Measurements from ENCODE around the gene CSTPP1. TPM values are rescaled to one million over a fixed set of nuclear protein-coding genes. Genes with fewer than 3 reads are reported as not detected.
"Not testable (repeated sequence)": the region's sequence is repeated elsewhere in the genome, so short reads cannot be mapped to it uniquely, and the experiment has no call there.

Gene CSTPP1
- total and polyA plus RNA-seq, 4 donors, result 12.5 to 26.0 (median 20.9) TPM

DNA sequence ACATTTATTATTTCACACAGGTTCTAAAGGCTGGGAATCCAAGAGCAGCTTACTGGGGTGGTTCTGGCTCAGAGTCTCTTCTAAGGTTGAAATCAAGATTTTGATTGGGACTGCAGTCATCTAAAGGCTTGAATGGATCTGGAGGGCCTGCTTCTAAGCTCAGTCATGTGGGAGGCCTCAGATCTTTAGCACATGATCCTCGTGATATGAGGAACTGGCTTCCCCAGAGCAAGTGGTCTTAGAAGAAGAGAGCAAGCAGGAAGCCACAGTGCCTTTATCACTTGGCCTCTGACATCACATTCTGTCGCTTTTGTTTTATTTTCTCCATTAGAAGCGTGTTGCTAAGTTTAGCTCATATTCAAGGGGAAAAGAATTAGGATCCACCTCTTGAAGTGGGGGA, 151.2 kb downstream of the CSTPP1 start:
- no peak overlapping the region for H3K27ac ChIP-seq (ENCODE audit: low read depth in 1 of 2, low read length in 2 of 2)
- no peaks in the 10 kb centered on the region for H3K9me3 ChIP-seq (ENCODE audit: control insufficient read depth, low read length)
- no peaks in the 10 kb centered on the region for H3K4me1 ChIP-seq (ENCODE audit: control insufficient read depth in 1 of 2, insufficient read depth in 2 of 2, low read length in 2 of 2)
- H3K36me3 ChIP-seq (ENCODE audit: control insufficient read depth in 1 of 2, insufficient read depth in 2 of 2, low read length in 1 of 2), result no peaks in the 10 kb centered on the region
- no peak overlapping the region for H3K4me3 ChIP-seq (ENCODE audit: low read length in 2 of 2)
- 70 to 73% methylated on average over 3 of the region's 3 CpGs for WGBS, 2 donors
- DNase-seq (no peak), ATAC-seq (ENCODE audit: low FRiP score) (no peak)
- intact Hi-C loops (cut with DNase I), result no loop called here
- no peaks in the 10 kb centered on the region for H3K27me3 ChIP-seq (ENCODE audit: control insufficient read depth in 1 of 2, insufficient read depth in 2 of 2, low read length in 1 of 2)

DNA sequence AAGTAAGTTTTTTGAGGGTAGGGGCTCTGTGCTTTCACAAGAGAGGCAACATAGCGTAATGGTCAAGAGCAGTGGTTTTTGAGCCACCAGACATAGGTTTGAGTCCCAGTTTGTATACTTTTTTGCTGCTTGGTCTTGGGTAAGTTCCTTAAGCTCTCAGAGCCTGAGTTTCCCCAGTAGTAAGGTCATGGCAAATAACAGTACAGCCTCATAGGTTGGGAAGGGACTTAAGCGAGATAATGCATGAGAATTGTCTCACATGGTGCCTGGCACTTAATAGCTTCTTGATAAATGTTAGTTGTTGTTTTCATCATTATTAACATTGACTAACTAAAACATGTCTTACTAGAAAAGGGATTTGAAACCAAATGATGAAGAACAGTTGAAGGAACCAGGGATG, 157.0 kb downstream of the CSTPP1 start:
- no peak overlapping the region for H3K4me3 ChIP-seq (ENCODE audit: low read length in 2 of 2)
- no peaks in the 10 kb centered on the region for H3K27me3 ChIP-seq (ENCODE audit: control insufficient read depth in 1 of 2, insufficient read depth in 2 of 2, low read length in 1 of 2)
- ATAC-seq (ENCODE audit: low FRiP score) (no peak), DNase-seq (no peak)
- H3K27ac ChIP-seq (ENCODE audit: low read depth in 1 of 2, low read length in 2 of 2), result no peak overlapping the region
- H3K36me3 ChIP-seq (ENCODE audit: control insufficient read depth in 1 of 2, insufficient read depth in 2 of 2, low read length in 1 of 2), result no peaks in the 10 kb centered on the region
- WGBS, 2 donors, result 97% methylated on average over 2 of the region's 2 CpGs
- peaks cover 0 to 2% of the 10 kb centered on the region in 2 donors for H3K4me1 ChIP-seq (ENCODE audit: control insufficient read depth in 1 of 2, insufficient read depth in 2 of 2, low read length in 2 of 2)
- H3K9me3 ChIP-seq (ENCODE audit: control insufficient read depth, low read length), result no peaks in the 10 kb centered on the region
- intact Hi-C loops (cut with DNase I), result no loop called here

DNA sequence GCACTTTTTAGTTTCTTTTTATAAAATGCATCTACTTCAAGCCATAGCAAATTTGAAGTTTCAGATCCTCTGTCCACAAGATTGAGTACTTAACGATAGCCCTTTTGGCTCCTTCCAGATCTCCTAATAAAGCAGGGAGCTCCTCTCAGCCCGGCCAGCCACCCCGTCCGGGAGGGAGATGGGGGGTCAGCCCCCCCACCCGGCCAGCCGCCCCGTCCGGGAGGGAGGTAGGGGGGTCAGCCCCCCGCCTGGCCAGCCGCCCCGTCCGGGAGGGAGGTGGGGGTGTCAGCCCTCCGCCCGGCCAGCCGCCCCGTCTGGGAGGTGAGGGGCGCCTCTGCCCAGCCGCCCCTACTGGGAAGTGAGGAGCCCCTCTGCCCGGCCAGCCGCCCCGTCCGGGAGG, 160.3 kb downstream of the CSTPP1 start:
- ATAC-seq (ENCODE audit: low FRiP score); H3K4me1 ChIP-seq (ENCODE audit: control insufficient read depth in 1 of 2, insufficient read depth in 2 of 2, low read length in 2 of 2); H3K4me3 ChIP-seq (ENCODE audit: low read length in 2 of 2); intact Hi-C loops (cut with DNase I); DNase-seq; H3K36me3 ChIP-seq (ENCODE audit: control insufficient read depth in 1 of 2, insufficient read depth in 2 of 2, low read length in 1 of 2); H3K27ac ChIP-seq (ENCODE audit: low read depth in 1 of 2, low read length in 2 of 2); H3K27me3 ChIP-seq (ENCODE audit: control insufficient read depth in 1 of 2, insufficient read depth in 2 of 2, low read length in 1 of 2); H3K9me3 ChIP-seq (ENCODE audit: control insufficient read depth, low read length): not testable (repeated sequence)
- WGBS, 2 donors, result 86 to 91% methylated on average over 6 to 18 of the region's 22 CpGs

DNA sequence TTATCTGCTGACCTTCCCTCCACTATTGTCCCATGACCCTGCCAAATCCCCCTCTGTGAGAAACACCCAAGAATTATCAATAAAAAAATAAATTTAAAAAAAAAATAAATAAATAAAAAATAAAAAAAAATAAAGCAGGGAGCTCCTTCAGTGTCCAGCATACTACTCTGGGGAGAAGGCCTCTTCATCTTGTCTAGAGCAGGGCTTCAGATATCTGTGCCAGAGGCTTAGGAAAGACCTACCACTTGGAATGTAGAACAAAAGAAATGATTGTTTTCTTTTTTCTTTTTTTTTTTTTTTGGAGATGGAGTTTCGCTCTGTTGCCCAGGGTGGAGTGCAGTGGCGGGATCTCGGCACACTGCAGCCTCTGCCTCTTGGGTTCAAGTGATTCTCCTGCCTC, 161.7 kb downstream of the CSTPP1 start:
- ATAC-seq (ENCODE audit: low FRiP score); H3K9me3 ChIP-seq (ENCODE audit: control insufficient read depth, low read length); H3K4me1 ChIP-seq (ENCODE audit: control insufficient read depth in 1 of 2, insufficient read depth in 2 of 2, low read length in 2 of 2); H3K27ac ChIP-seq (ENCODE audit: low read depth in 1 of 2, low read length in 2 of 2); DNase-seq; intact Hi-C loops (cut with DNase I); H3K27me3 ChIP-seq (ENCODE audit: control insufficient read depth in 1 of 2, insufficient read depth in 2 of 2, low read length in 1 of 2); H3K36me3 ChIP-seq (ENCODE audit: control insufficient read depth in 1 of 2, insufficient read depth in 2 of 2, low read length in 1 of 2); H3K4me3 ChIP-seq (ENCODE audit: low read length in 2 of 2): not testable (repeated sequence)
- 98 to 100% methylated on average over 3 of the region's 3 CpGs for WGBS, 2 donors

DNA sequence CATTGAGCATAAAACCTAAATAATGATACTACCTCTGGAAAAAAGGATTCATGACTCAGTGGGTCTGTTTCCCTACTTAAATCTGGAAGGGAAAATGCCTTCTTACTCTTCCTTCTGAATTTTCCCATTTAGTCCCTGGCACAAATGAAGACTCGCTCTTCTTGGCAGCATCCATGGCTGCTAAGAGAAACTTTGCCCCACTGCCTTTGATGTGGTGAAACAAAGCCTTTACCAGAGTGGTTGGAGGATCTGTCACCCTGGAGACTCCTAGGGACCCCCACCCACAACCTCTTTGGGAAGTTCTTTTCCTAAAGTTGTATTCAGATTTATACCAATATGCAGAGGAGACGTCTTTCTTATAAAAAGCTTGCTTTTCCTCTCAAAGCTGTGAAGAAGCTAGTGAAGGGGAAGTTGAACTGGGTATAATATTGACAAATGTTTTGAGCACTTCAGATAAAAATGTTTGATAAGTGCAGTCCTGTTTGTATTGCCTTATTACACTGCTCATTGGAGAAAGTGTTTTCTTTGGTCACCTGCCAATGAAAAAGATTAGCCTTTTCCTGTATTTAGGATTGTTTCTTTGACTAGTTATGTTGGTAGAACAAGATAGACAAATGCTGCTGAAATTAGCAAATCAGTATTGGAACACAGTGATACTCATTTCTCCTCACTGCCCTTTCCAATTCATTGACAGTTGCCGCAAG, 162.8 kb downstream of the CSTPP1 start:
- no peak for ATAC-seq (ENCODE audit: low FRiP score)
- WGBS, 2 donors, result 84 to 86% methylated on average over 3 of the region's 3 CpGs
- Histone ChIP-seq H3K9me3 (ENCODE audit: control insufficient read depth, low read length) (no peaks in the 10 kb centered on the region), H3K36me3 (ENCODE audit: control insufficient read depth in 1 of 2, insufficient read depth in 2 of 2, low read length in 1 of 2) (no peaks in the 10 kb centered on the region), H3K4me3 (ENCODE audit: low read length in 2 of 2) (no peak overlapping the region), H3K27ac (ENCODE audit: low read depth in 1 of 2, low read length in 2 of 2) (no peak overlapping the region), H3K27me3 (ENCODE audit: control insufficient read depth in 1 of 2, insufficient read depth in 2 of 2, low read length in 1 of 2) (no peaks in the 10 kb centered on the region), H3K4me1 (ENCODE audit: control insufficient read depth in 1 of 2, insufficient read depth in 2 of 2, low read length in 2 of 2) (peaks cover 0 to 2% of the 10 kb centered on the region in 2 donors)
- intact Hi-C loops (cut with DNase I), result no loop called here
- DNase-seq, result no peak

DNA sequence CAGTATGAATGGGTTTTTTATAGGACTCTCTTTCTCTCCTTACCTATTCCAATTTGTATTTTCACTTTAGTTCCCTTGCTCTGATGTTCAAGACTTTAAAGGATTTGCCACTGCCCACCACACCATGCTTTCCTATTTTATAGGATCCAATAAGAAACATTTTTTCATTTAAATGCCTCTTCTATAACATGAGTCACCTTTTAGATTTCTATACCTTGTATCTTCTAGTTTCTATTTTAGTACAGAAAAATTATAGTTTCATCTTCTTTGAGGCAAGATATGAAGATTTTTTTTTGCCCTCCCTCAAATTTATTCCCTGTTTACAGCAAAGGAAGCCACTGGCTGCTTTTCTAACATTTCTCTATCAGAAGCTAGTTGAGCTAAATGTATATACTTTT, 163.4 kb downstream of the CSTPP1 start:
- DNase-seq (no peak), ATAC-seq (ENCODE audit: low FRiP score) (no peak)
- Histone ChIP-seq H3K36me3 (ENCODE audit: control insufficient read depth in 1 of 2, insufficient read depth in 2 of 2, low read length in 1 of 2) (no peaks in the 10 kb centered on the region), H3K9me3 (ENCODE audit: control insufficient read depth, low read length) (no peaks in the 10 kb centered on the region), H3K4me3 (ENCODE audit: low read length in 2 of 2) (no peak overlapping the region), H3K27ac (ENCODE audit: low read depth in 1 of 2, low read length in 2 of 2) (no peak overlapping the region), H3K27me3 (ENCODE audit: control insufficient read depth in 1 of 2, insufficient read depth in 2 of 2, low read length in 1 of 2) (no peaks in the 10 kb centered on the region), H3K4me1 (ENCODE audit: control insufficient read depth in 1 of 2, insufficient read depth in 2 of 2, low read length in 2 of 2) (peaks cover 0 to 2% of the 10 kb centered on the region in 2 donors)
- intact Hi-C loops (cut with DNase I), result no loop called here

DNA sequence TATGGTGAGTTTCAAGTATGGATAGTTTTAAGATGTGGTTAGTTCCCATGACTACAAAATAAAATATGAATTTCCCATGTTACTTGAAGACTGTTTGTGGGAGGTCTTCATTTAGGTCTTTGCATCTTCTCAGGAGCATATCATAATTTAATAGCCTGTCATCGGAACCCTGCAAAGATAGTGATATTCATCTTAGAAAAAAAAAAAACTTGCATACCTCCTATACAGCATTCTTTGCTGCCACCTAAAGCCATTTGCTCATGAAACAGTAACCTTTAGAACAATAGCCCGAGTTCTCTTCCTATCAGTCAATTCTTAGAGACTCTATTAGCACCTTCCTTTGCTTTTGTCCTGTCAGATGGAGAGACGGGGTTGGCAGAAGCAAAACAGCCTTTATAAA, 164.8 kb downstream of the CSTPP1 start:
- intact Hi-C loops (cut with DNase I), result no loop called here
- no peak overlapping the region for H3K27ac ChIP-seq (ENCODE audit: low read depth in 1 of 2, low read length in 2 of 2)
- WGBS, 2 donors, result 90 to 94% methylated on average over 3 of the region's 3 CpGs
- no peaks in the 10 kb centered on the region for H3K36me3 ChIP-seq (ENCODE audit: control insufficient read depth in 1 of 2, insufficient read depth in 2 of 2, low read length in 1 of 2)
- no peaks in the 10 kb centered on the region for H3K9me3 ChIP-seq (ENCODE audit: control insufficient read depth, low read length)
- DNase-seq, result no peak
- H3K4me1 ChIP-seq (ENCODE audit: control insufficient read depth in 1 of 2, insufficient read depth in 2 of 2, low read length in 2 of 2), result no peaks in the 10 kb centered on the region
- H3K4me3 ChIP-seq (ENCODE audit: low read length in 2 of 2), result no peak overlapping the region
- H3K27me3 ChIP-seq (ENCODE audit: control insufficient read depth in 1 of 2, insufficient read depth in 2 of 2, low read length in 1 of 2), result no peaks in the 10 kb centered on the region
- ATAC-seq (ENCODE audit: low FRiP score), result no peak

DNA sequence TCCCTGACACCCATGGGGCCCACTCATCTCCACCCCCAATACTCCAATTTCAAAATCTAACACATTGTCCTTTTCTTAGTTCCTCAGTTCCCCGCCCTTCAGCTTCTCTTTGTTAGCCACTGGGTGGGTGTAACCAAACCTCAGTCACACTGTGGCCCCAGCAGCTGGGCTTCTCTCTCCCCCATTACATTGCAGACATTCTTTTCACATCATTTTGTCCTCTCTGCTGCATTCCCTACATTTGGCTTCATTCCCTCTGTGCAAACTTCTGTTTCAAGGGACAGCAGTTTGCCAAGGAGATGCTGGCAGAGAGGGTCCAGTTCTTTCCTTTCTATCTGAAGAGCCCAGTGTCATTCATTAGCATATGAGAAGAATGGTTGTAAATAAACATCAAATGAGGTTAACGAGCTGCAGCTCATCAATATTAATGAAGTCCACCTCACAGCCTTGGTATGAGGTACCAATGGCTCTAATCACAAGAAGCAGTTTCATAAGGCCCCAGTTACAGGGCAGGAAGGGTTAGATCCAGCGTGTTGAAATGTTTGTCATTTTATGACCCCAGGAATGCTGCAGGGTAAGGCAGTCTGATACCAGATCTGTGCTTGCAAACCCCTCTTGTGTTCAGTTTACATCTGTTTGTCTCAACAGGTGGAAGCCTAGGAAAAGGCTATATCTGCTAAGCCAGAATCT, 167.8 kb downstream of the CSTPP1 start:
- 74 to 78% methylated on average over 3 of the region's 3 CpGs for WGBS, 2 donors
- Histone ChIP-seq H3K4me1 (ENCODE audit: control insufficient read depth in 1 of 2, insufficient read depth in 2 of 2, low read length in 2 of 2) (no peaks in the 10 kb centered on the region), H3K27ac (ENCODE audit: low read depth in 1 of 2, low read length in 2 of 2) (no peak overlapping the region), H3K9me3 (ENCODE audit: control insufficient read depth, low read length) (no peaks in the 10 kb centered on the region), H3K27me3 (ENCODE audit: control insufficient read depth in 1 of 2, insufficient read depth in 2 of 2, low read length in 1 of 2) (no peaks in the 10 kb centered on the region), H3K36me3 (ENCODE audit: control insufficient read depth in 1 of 2, insufficient read depth in 2 of 2, low read length in 1 of 2) (no peaks in the 10 kb centered on the region), H3K4me3 (ENCODE audit: low read length in 2 of 2) (no peak overlapping the region)
- ATAC-seq (ENCODE audit: low FRiP score) (no peak), DNase-seq (no peak)
- intact Hi-C loops (cut with DNase I), result no loop called here

DNA sequence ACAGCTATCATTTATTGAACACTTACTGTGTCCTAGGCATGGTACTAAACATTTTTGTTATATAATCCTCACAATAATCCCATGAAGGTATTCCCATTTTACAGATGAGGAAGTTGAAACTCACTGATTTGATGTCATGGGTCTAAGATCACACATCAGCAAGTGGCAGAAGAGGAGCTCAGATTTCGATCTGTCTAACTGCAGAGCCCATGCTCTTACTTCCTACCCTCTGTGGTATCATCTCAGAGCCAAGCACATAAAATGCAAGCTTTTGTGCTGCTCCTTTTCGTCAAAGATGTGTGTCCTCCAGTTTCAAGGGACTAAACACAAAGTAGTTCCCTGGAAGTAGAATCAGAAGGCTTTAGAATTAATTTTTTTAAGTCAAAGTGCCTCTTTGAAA, 169.0 kb downstream of the CSTPP1 start:
- DNase-seq, result no peak
- intact Hi-C loops (cut with DNase I), result no loop called here
- no peaks in the 10 kb centered on the region for H3K27me3 ChIP-seq (ENCODE audit: control insufficient read depth in 1 of 2, insufficient read depth in 2 of 2, low read length in 1 of 2)
- H3K9me3 ChIP-seq (ENCODE audit: control insufficient read depth, low read length), result no peaks in the 10 kb centered on the region
- no peak overlapping the region for H3K4me3 ChIP-seq (ENCODE audit: low read length in 2 of 2)
- H3K4me1 ChIP-seq (ENCODE audit: control insufficient read depth in 1 of 2, insufficient read depth in 2 of 2, low read length in 2 of 2), result no peaks in the 10 kb centered on the region
- WGBS, 2 donors, result 92 to 95% methylated on average over 2 of the region's 2 CpGs
- H3K27ac ChIP-seq (ENCODE audit: low read depth in 1 of 2, low read length in 2 of 2), result no peak overlapping the region
- ATAC-seq (ENCODE audit: low FRiP score), result no peak
- no peaks in the 10 kb centered on the region for H3K36me3 ChIP-seq (ENCODE audit: control insufficient read depth in 1 of 2, insufficient read depth in 2 of 2, low read length in 1 of 2)

Measured in aorta (tissue), 5 donors.